ENCODE data around the gene SLC7A7.

The SLC7A7 gene

GRCh38 chr14:22848351-22849164, 33.3 kb upstream of the SLC7A7 start:
- no peaks in the 10 kb centered on the region for H3K36me3 ChIP-seq
- no peak overlapping the region for H3K27ac ChIP-seq
- H3K4me3 ChIP-seq (ENCODE audit: low read depth in 1 of 2, low read length in 1 of 2) = no peak overlapping the region
- H3K9me3 ChIP-seq = no peaks in the 10 kb centered on the region
- peaks cover 15 to 28% of the 10 kb centered on the region in 2 experiments for H3K4me1 ChIP-seq (ENCODE audit: control insufficient read depth in 1 of 2, insufficient read depth in 1 of 2, low read depth in 1 of 2, low read length in 1 of 2)
- TF ChIP-seq CTCF (IDR thresholded peaks at IDR 0.05) = no peak
- peaks cover 19% of the 10 kb centered on the region for H3K27me3 ChIP-seq

GRCh38 chr14:22847661-22848341, 32.6 kb upstream of the SLC7A7 start:
- Histone ChIP-seq H3K4me3 (ENCODE audit: low read depth in 1 of 2, low read length in 1 of 2) (no peak overlapping the region), H3K9me3 (no peaks in the 10 kb centered on the region), H3K27ac (no peak overlapping the region), H3K4me1 (ENCODE audit: control insufficient read depth in 1 of 2, insufficient read depth in 1 of 2, low read depth in 1 of 2, low read length in 1 of 2) (peaks cover 14 to 20% of the 10 kb centered on the region in 2 experiments), H3K27me3 (peaks cover 19% of the 10 kb centered on the region), H3K36me3 (no peaks in the 10 kb centered on the region)
- no peak for TF ChIP-seq CTCF (IDR thresholded peaks at IDR 0.05)

GRCh38 chr14:22846811-22847307, 31.6 kb upstream of the SLC7A7 start:
- no peak for TF ChIP-seq CTCF (IDR thresholded peaks at IDR 0.05)
- no peaks in the 10 kb centered on the region for H3K36me3 ChIP-seq
- H3K4me3 ChIP-seq (ENCODE audit: low read depth in 1 of 2, low read length in 1 of 2) = no peak overlapping the region
- no peak overlapping the region for H3K27ac ChIP-seq
- H3K4me1 ChIP-seq (ENCODE audit: control insufficient read depth in 1 of 2, insufficient read depth in 1 of 2, low read depth in 1 of 2, low read length in 1 of 2) = peaks cover 14 to 18% of the 10 kb centered on the region in 2 experiments
- H3K9me3 ChIP-seq = no peaks in the 10 kb centered on the region
- H3K27me3 ChIP-seq = peaks cover 19% of the 10 kb centered on the region

- Histone ChIP-seq H3K36me3 (no peaks in the 10 kb centered on the region), H3K4me1 (ENCODE audit: control insufficient read depth in 1 of 2, insufficient read depth in 1 of 2, low read depth in 1 of 2, low read length in 1 of 2) (peaks cover 5 to 10% of the 10 kb centered on the region in 2 experiments)
These were observed 30.8 kb upstream of the SLC7A7 start for GRCh38 chr14:22845821-22846625.

More at GRCh38 chr14:22845821-22846625, 30.8 kb upstream of the SLC7A7 start:
- Histone ChIP-seq H3K27me3 (peaks cover 19% of the 10 kb centered on the region), H3K9me3 (no peaks in the 10 kb centered on the region), H3K4me3 (ENCODE audit: low read depth in 1 of 2, low read length in 1 of 2) (no peak overlapping the region), H3K27ac (no peak overlapping the region)
- no peak for TF ChIP-seq CTCF (IDR thresholded peaks at IDR 0.05)
